ENCODE data around the gene TTC7B. TPM values are rescaled to one million over a fixed set of nuclear protein-coding genes. Genes with fewer than 3 reads are reported as not detected.

The TTC7B gene
- total and polyA plus RNA-seq, 9 of the 15 experiments (the other 6 are each of a cell fraction or from before 2014, with no cell fraction given): 2.2 to 77.2 (median 36.7) TPM

GRCh38 chr14:90674716-90675115, 141.5 kb downstream of the TTC7B start:
- H3K27ac ChIP-seq (ENCODE audit: extremely low read depth, low read depth, low read length): no peak overlapping the region
- no peaks in the 10 kb centered on the region for H3K4me1 ChIP-seq (replicated peaks in 1 of 2; ENCODE audit: control insufficient read depth in 2 of 2, insufficient read depth in 2 of 2, low read length in 2 of 2)
- ATAC-seq (no peak), FAIRE-seq (no peak), DNase-seq (ENCODE audit: extremely low read depth in 1 of 4, low spot score in 3 of 4) (no peak)
- H3K27me3 ChIP-seq (ENCODE audit: control insufficient read depth in 2 of 2, insufficient read depth in 2 of 2, low read length in 2 of 2): no peaks in the 10 kb centered on the region
- BruUV-seq (replicated peaks): no TSS peak
- H3K9me3 ChIP-seq (replicated peaks; ENCODE audit: control insufficient read depth, insufficient read depth, low read depth, low read length): no peaks in the 10 kb centered on the region
- no peaks in the 10 kb centered on the region for H4K20me1 ChIP-seq (replicated peaks; ENCODE audit: control insufficient read depth, insufficient read depth, low read length)
- H3K9ac ChIP-seq (ENCODE audit: insufficient read depth in 1 of 2, low read depth in 2 of 2, low read length in 2 of 2): no peak overlapping the region
- intact Hi-C loops (cut with micrococcal nuclease): no loop called here
- no peaks in the 10 kb centered on the region for H3K9me1 ChIP-seq (ENCODE audit: control insufficient read depth, insufficient read depth, low read length)
- ChIA-PET CTCF (ENCODE audit: low intra/inter-chr PET ratio) (no interaction called here), POLR2A (interaction anchor here (0.6 to 0.9 kb wide), 2 partner anchors 268 to 612 kb away, joined by 3 to 5 read pairs; no protein-coding TSS in a partner anchor)
- H3K4me2 ChIP-seq (ENCODE audit: insufficient read depth, low read length): no peak overlapping the region
- no peak overlapping the region for H2AFZ ChIP-seq (ENCODE audit: low read depth, low read length)
- WGBS (ENCODE audit: insufficient coverage, low coverage, missing lambda C conversion rate): 53% methylated on average over 4 of the region's 5 CpGs
- H3K79me2 ChIP-seq (ENCODE audit: control insufficient read depth, insufficient read depth, low read length): no peaks in the 10 kb centered on the region
- no peak for TF ChIP-seq SMARCA5 (IDR thresholded peaks at IDR 0.05)
- no peak for TF ChIP-seq SETDB1 (IDR thresholded peaks at IDR 0.05; ENCODE audit: low read length)
- TF ChIP-seq HNRNPL (IDR thresholded peaks at IDR 0.05; ENCODE audit: low read depth, low read length): no peak
- TF ChIP-seq JUNB (CRISPR knock-in tag; conservative IDR thresholded peaks at IDR 0.05): no peak
- no peak for TF ChIP-seq LARP7 (IDR thresholded peaks at IDR 0.05)
- TF ChIP-seq FOXK2 (conservative IDR thresholded peaks at IDR 0.05 in 1 of 2, IDR thresholded peaks at IDR 0.05 in 1 of 2; ENCODE audit: low read depth in 2 of 2): no peak
- no peak for TF ChIP-seq ZFP91 (CRISPR knock-in tag; IDR thresholded peaks at IDR 0.05)
- no peak for TF ChIP-seq NFATC3 (IDR thresholded peaks at IDR 0.05)
- TF ChIP-seq MCM2 (IDR thresholded peaks at IDR 0.05; ENCODE audit: low read depth): no peak
- no peak for TF ChIP-seq E4F1 (CRISPR knock-in tag; IDR thresholded peaks at IDR 0.05; ENCODE audit: borderline replicate concordance)
- H3K36me3 ChIP-seq (ENCODE audit: control insufficient read depth, insufficient read depth, low read length): peaks cover 50% of the 10 kb centered on the region; the same call in 1 of the 3 replicates
- H3K4me3 ChIP-seq: no peak overlapping the region
- in situ Hi-C loops (cut with MboI): no loop called here

All from K562 (cell line).